SK-N-SH treated with all-trans-retinoic acid at 6 μM for 48 hours (cell line): ENCODE measurements around the gene ATP2A2.

Experiments
- ARNTL ChIP-seq: fragments of 450-650 bp; formaldehyde crosslinking; IDR thresholded peaks from 2 replicates; pipeline ENCODE4 v1.5.0; 2020; ENCODE audit warnings: low read depth, mild to moderate bottlenecking, moderate library complexity, borderline replicate concordance
- BACH2 ChIP-seq: fragments of 250-450 bp; sonication (Bioruptor Pico); IDR thresholded peaks from 2 replicates; pipeline ENCODE4 v1.9.0; 2021; ENCODE audit warnings: mild to moderate bottlenecking, borderline replicate concordance
- GLIS3 ChIP-seq: fragments of 250-450 bp; sonication (Bioruptor Pico); IDR thresholded peaks from 2 replicates; pipeline ENCODE4 v1.5.0; 2020; ENCODE audit warnings: mild to moderate bottlenecking, moderate library complexity
- ISL1 ChIP-seq: fragments of 250-450 bp; sonication (Bioruptor Pico); IDR thresholded peaks from 2 replicates; pipeline ENCODE4 v2.1.2; 2022; ENCODE audit warnings: mild to moderate bottlenecking, moderate library complexity
- RARB ChIP-seq: fragments of 250-450 bp; sonication (Bioruptor Pico); IDR thresholded peaks from 2 replicates; pipeline ENCODE4 v1.8.0; 2021; ENCODE audit warnings: mild to moderate bottlenecking, moderate library complexity
- TOX ChIP-seq: fragments of 250-450 bp; sonication (Bioruptor Pico); IDR thresholded peaks from 2 replicates; pipeline ENCODE4 v1.8.0; 2021; ENCODE audit warnings: mild to moderate bottlenecking, moderate library complexity, borderline replicate concordance
- TSHZ2 ChIP-seq: fragments of 250-450 bp; sonication (Bioruptor Pico); IDR thresholded peaks from 2 replicates; pipeline ENCODE4 v1.5.0; 2020; ENCODE audit warnings: mild to moderate bottlenecking, moderate library complexity
- ZFP3 ChIP-seq: fragments of 250-450 bp; sonication (Bioruptor Pico); IDR thresholded peaks from 2 replicates; pipeline ENCODE4 v1.5.0; 2020; ENCODE audit warnings: mild to moderate bottlenecking, moderate library complexity
- ZFP30 ChIP-seq: fragments of 450-650 bp; formaldehyde crosslinking; IDR thresholded peaks from 2 replicates; pipeline ENCODE4 v1.5.0; 2022; ENCODE audit warnings: mild to moderate bottlenecking, moderate library complexity
- ZNF8 ChIP-seq: fragments of 450-650 bp; formaldehyde crosslinking; IDR thresholded peaks from 2 replicates; pipeline ENCODE4 v1.5.0; 2020; ENCODE audit warnings: mild to moderate bottlenecking, moderate library complexity
- TF ChIP-seq, protein P1 (sequence below): fragments of 250-450 bp; sonication (Bioruptor Pico); IDR thresholded peaks from 2 replicates; pipeline ENCODE4 v1.8.0; 2020; ENCODE audit warnings: mild to moderate bottlenecking, moderate library complexity, borderline replicate concordance

GRCh38 chr12:110366321-110367142 lies 85.5 kb downstream of the ATP2A2 start:
- TF ChIP-seq ZFP3 (CRISPR knock-in tag) (no peak), TSHZ2 (CRISPR knock-in tag) (no peak), ZNF8 (CRISPR knock-in tag) (no peak), RARB (CRISPR knock-in tag) (no peak), ARNTL (no peak), GLIS3 (no peak), ISL1 (CRISPR knock-in tag) (no peak), TOX (CRISPR knock-in tag) (no peak), ZFP30 (CRISPR knock-in tag) (no peak), BACH2 (CRISPR knock-in tag) (no peak)
- TF ChIP-seq, protein P1, sequence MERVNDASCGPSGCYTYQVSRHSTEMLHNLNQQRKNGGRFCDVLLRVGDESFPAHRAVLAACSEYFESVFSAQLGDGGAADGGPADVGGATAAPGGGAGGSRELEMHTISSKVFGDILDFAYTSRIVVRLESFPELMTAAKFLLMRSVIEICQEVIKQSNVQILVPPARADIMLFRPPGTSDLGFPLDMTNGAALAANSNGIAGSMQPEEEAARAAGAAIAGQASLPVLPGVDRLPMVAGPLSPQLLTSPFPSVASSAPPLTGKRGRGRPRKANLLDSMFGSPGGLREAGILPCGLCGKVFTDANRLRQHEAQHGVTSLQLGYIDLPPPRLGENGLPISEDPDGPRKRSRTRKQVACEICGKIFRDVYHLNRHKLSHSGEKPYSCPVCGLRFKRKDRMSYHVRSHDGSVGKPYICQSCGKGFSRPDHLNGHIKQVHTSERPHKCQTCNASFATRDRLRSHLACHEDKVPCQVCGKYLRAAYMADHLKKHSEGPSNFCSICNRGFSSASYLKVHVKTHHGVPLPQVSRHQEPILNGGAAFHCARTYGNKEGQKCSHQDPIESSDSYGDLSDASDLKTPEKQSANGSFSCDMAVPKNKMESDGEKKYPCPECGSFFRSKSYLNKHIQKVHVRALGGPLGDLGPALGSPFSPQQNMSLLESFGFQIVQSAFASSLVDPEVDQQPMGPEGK (CRISPR knock-in tag): no peak
